GM18508 (cell line): ENCODE measurements around the gene SKA3.

Experiments used
- ATAC-seq: cut with Tn5 transposase; IDR thresholded peaks from one replicate; pipeline ENCODE4 v1.9.1; 2021; ENCODE audit warnings: moderate number of reproducible peaks; ENCODE audit not compliant: insufficient read depth, unreplicated experiment

Gene SKA3

DNA sequence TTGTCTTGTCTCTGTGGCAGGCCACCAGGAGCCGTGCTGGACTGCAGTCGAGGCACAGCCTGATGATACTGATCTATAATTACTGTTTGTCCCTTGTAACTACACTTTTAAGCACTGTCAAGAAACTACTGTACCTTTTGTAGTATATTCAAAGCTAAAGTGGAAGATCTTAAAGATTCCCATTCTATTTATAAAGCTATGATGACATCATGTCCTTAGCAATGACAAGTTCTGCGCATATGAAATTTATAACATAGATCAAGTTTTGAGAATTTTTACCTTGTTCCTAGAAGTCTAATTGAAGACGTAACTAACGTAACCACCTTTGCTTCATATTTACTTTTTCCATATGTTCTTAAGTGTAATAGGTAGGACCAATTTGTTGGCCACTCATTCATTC lies 58.2 kb downstream of the SKA3 start:
- no peak for ATAC-seq

DNA sequence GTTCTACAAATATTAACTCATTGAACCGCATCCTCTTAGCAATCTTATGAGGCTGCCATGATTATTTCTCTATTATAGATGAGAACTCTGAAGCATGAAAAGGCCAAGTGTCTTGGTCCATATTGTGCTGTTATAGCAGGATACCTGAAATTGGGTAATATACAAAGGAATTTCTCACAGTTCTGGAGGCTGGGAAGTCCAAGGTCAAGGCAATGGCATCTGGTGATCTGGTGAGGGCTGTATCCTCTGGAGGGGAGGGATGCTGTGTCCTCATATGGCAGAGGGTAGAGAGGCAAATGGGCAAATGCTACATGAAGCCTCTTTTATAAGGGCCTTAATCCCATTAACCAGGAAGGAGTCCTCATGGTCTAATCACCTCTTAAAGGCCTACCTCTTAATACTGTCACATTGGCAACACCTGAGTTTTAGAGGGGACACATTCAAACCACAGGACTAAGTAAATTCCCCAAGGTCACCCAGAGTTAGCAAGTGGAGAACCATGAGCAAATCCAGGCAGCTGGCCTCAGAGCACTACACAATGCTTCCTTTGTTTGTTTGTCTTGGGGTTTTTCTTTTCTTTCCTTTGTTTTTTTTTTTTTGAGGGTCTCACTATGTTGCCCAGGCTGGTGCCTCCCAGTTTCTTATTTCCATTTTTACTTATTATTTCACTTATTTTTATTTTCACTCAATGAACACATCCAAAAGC lies 59.1 kb downstream of the SKA3 start:
- no peak for ATAC-seq

DNA sequence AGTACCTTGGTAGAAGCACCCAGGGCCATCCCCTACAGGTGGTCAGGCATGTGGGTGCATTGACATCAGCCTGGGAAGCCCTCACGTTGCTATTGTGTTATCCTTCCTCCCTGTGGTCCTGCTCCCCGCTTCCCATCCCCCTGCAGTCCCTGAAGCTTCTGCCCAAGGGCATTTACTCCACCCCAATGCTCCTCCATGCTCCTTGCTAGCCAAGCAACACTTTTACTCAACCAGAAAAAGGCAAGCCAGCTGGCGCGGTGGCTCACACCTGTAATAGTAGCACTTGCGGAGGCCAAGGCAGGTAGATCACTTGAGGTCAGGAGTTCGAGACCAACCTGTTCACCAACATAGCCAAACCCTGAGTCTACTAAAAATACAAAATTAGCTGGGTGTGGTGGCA lies 60.2 kb downstream of the SKA3 start:
- no peak for ATAC-seq

- no peak for ATAC-seq
Measured at GRCh38 chr13:21115231-21115630, 61.1 kb downstream of the SKA3 start.

GRCh38 chr13:21111546-21111945 lies 64.8 kb downstream of the SKA3 start:
- no peak for ATAC-seq

DNA sequence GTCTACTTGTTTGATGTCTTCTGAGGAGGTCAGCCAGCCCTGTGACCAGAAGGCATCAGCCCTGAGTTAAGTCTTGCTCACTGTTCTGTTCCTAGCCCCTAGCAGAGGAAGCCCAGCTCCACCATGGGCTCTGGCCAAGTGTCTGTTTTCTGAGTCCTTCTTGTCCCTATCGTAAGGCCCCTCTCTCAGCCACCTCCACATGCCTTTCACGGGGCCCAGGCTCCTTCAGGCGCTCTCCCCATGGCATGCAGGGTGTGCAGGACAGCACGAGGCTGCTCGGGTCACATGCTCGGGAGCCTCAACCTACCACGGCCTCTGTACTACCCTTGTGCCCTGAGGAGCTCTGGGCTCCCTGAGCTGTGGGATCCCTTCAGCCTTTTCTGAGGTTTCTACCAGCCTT lies 67.2 kb downstream of the SKA3 start:
- ATAC-seq = no peak

DNA sequence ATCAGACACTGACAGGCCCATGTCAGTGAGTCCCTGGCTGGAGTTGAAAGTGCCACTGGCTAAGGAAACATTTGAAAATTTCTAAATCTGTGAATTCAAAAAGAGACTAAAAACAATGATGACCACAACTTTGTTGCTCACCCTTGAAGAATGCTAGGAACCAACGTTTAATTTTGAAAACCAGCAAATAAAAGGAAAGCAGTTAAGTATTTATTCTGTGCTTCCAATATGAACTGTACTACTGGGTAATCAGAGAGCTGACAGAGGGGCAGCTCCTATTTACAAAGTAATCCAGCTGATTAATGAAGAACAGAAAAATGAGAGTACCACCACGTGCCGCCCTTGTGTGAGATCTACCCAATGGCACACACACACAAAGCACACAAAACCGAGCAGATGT lies 70.3 kb downstream of the SKA3 start:
- ATAC-seq = no peak

DNA sequence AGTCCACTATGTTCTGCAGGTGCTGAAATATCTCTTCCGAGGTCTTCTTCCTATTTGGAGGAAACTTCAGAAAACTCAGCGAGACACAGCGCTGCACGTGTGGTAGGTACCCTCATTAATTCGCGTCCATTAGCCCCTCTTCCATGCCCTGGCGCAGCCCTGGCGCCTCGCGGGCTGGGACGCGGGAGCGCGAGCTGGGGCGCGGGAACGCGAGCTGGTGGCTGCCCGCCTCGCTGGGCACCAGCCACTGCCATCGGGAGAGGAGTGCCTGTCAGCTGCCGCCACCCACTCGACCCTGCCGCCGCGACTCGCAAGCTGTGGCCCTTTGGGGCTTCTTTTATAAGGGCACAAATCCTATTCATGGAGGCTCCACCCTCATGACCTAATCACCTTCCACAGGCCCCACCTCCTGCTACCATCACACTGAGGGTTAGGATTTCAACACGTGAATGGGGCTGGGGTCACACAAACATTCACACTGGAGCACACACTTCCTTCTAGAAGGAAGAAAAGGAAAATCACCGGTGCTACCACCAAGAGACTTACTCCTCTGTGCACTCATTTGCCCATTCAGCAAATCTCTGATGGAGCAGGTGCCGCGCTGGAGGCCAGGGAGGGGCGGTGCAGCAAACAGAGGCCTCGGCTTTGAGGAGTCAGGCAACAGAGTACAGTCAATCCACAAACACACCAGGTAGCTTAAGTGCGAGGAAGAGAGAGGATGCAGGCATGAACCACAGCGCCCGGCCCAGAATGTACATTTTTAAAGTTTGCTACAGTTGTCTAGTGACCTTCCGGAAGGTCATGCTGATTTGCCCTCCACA lies 71.9 kb downstream of the SKA3 start:
- ATAC-seq = no peak
